GM12878 (cell line): Measurements from ENCODE around the gene LBR. TPM values are rescaled to one million over a fixed set of nuclear protein-coding genes. Genes with fewer than 3 reads are reported as not detected.

ENCODE experiments used
- ATAC-seq: fragments of 200-7000 bp; cut with Tn5 transposase; 3 replicates; pipeline ENCODE4 v1.9.1; 2020; ENCODE audit warnings: mild to moderate bottlenecking, moderate library complexity
- BruUV-seq: library from RNA; stranded (reverse); fragments of 400-500 nt; replicated peaks from 2 replicates; lab custom pipeline; 2021; lab: Mats Ljungman, UMichigan
- CTCF ChIA-PET: fragments of 300-600 bp; sonication (Branson Sonifier 250); formaldehyde crosslinking; extraction: SDS; loops from one replicate; lab custom pipeline; 2021; ENCODE audit warnings: inconsistent platforms; lab: Yijun Ruan, JAX
- POLR2A ChIA-PET: fragments of 350-600 bp; formaldehyde crosslinking; extraction: SDS; loops from one replicate; lab custom pipeline; 2021; ENCODE audit warnings: inconsistent platforms; lab: Charles Lee
- RAD21 ChIA-PET: fragments of 300-600 bp; sonication (Branson Sonifier 250); formaldehyde crosslinking; loops from one replicate; lab custom pipeline; 2023; ENCODE audit warnings: antibody characterized with exemption; ENCODE audit not compliant: unreplicated experiment; lab: Charles Lee
- SMC1A ChIA-PET: fragments of 300-600 bp; sonication (Branson Sonifier 250); formaldehyde crosslinking; loops from one replicate; lab custom pipeline; 2023; ENCODE audit not compliant: unreplicated experiment, uncharacterized antibody; lab: Charles Lee
- DNase-seq: peaks from one replicate; pipeline ENCODE4 v3.0.0-alpha.2; 2011; ENCODE audit warnings: low read depth, low spot score
- FAIRE-seq: peaks from 3 replicates; lab custom pipeline; 2011; peaks lifted over from hg19 to GRCh38; lab: Jason Lieb, UNC
- H2AFZ ChIP-seq: 2 replicates; pipeline ENCODE4 v1.6.0; 2011; ENCODE audit warnings: low read depth, low read length, control low read depth; ENCODE audit not compliant: control insufficient read depth
- H3K27ac ChIP-seq: 2 replicates; pipeline ENCODE4 v1.5.1; 2011; ENCODE audit warnings: control low read depth; ENCODE audit not compliant: control insufficient read depth, insufficient read depth
- H3K27me3 ChIP-seq, 2 experiments: replicated peaks in 1 of 2; 2 replicates each; pipeline versions ENCODE4 v1.6.0 to v1.6.1; 2011; ENCODE audit warnings: low read length in 1 of 2; ENCODE audit not compliant: control insufficient read depth in 2 of 2, insufficient read depth in 2 of 2
- H3K36me3 ChIP-seq, 2 experiments: 2 replicates each; pipeline ENCODE4 v1.5.1; 2011; ENCODE audit warnings: low read length in 1 of 2; ENCODE audit not compliant: control insufficient read depth in 2 of 2, insufficient read depth in 2 of 2
- H3K4me1 ChIP-seq: 2 replicates; pipeline ENCODE4 v1.6.1; 2011; ENCODE audit warnings: mild to moderate bottlenecking, low read length, moderate library complexity, mixed read lengths; ENCODE audit not compliant: control insufficient read depth, insufficient read depth
- H3K4me2 ChIP-seq: 2 replicates; pipeline ENCODE4 v1.6.0; 2011; ENCODE audit warnings: control low read depth; ENCODE audit not compliant: control insufficient read depth, insufficient read depth
- H3K4me3 ChIP-seq: fragments of 200-600 bp; sonication (generic); 2 replicates; pipeline ENCODE4 v1.5.1; 2016
- H3K79me2 ChIP-seq: 2 replicates; pipeline ENCODE4 v1.6.0; 2011; ENCODE audit warnings: low read length; ENCODE audit not compliant: control insufficient read depth, insufficient read depth
- H3K9ac ChIP-seq: 2 replicates; pipeline ENCODE4 v1.8.0; 2011; ENCODE audit warnings: low read length, control low read depth, mixed read lengths; ENCODE audit not compliant: control insufficient read depth, insufficient read depth
- H3K9me3 ChIP-seq: replicated peaks from 3 replicates; pipeline ENCODE4 v1.5.1; 2011; ENCODE audit warnings: mild to moderate bottlenecking, low read length; ENCODE audit not compliant: control insufficient read depth, insufficient read depth
- H4K20me1 ChIP-seq: 2 replicates; pipeline ENCODE4 v1.6.0; 2011; ENCODE audit not compliant: control insufficient read depth, insufficient read depth
- CEBPZ ChIP-seq: fragments of 150-350 bp; IDR thresholded peaks from 2 replicates; pipeline ENCODE4 v1.6.1; 2016; ENCODE audit warnings: low read depth, low read length
- CHD1 ChIP-seq: IDR thresholded peaks from 2 replicates; pipeline ENCODE4 v1.6.1; 2012; ENCODE audit warnings: low read depth, low read length, improper control_type of control experiment
- CREM ChIP-seq: IDR thresholded peaks from 2 replicates; pipeline ENCODE4 v1.6.1; 2014; ENCODE audit warnings: antibody characterized with exemption, low read depth
- E4F1 ChIP-seq: fragments of 450-650 bp; IDR thresholded peaks from 2 replicates; pipeline ENCODE4 v1.6.1; 2018; ENCODE audit warnings: borderline replicate concordance, mild to moderate bottlenecking; ENCODE audit not compliant: partially characterized antibody
- EED ChIP-seq: sonication (generic); IDR thresholded peaks from 2 replicates; pipeline ENCODE4 v1.6.1; 2016; ENCODE audit warnings: antibody characterized with exemption, low read depth
- LARP7 ChIP-seq: fragments of 450-650 bp; IDR thresholded peaks from 2 replicates; pipeline ENCODE4 v1.6.1; 2017; ENCODE audit warnings: mild to moderate bottlenecking
- NFXL1 ChIP-seq: fragments of 450-650 bp; IDR thresholded peaks from 2 replicates; pipeline ENCODE4 v1.6.1; 2017; ENCODE audit warnings: antibody characterized with exemption, mild to moderate bottlenecking, borderline replicate concordance
- PRDM15 ChIP-seq: fragments of 450-650 bp; formaldehyde crosslinking; IDR thresholded peaks from 2 replicates; pipeline ENCODE4 v1.4.0; 2020; ENCODE audit warnings: mild to moderate bottlenecking, moderate library complexity
- SREBF2 ChIP-seq: IDR thresholded peaks from 2 replicates; pipeline ENCODE4 v1.6.1; 2012; ENCODE audit warnings: mild to moderate bottlenecking, low read length
- STAT1 ChIP-seq: fragments of 450-650 bp; conservative IDR thresholded peaks from 2 replicates; pipeline ENCODE4 v1.6.1; 2014; ENCODE audit warnings: antibody characterized with exemption, mild to moderate bottlenecking
- TCF3 ChIP-seq: IDR thresholded peaks from 2 replicates; pipeline ENCODE4 v1.6.1; 2012; ENCODE audit warnings: low read depth, mild to moderate bottlenecking, low read length, borderline replicate concordance; ENCODE audit not compliant: insufficient read depth
- ZNF217 ChIP-seq: fragments of 450-650 bp; IDR thresholded peaks from 2 replicates; pipeline ENCODE4 v1.6.1; 2017; ENCODE audit warnings: antibody characterized with exemption, mild to moderate bottlenecking
- WGBS: methylation state at CpG from one replicate; pipeline ENCODE4 v1.1.6; 2016; ENCODE audit warnings: low lambda C conversion rate; ENCODE audit not compliant: insufficient replicate concordance, insufficient coverage; ENCODE audit errors: missing lambda C conversion rate; 5-methylcytosine and 5-hydroxymethylcytosine counted together
- in situ Hi-C: fragments of 300-500 bp; cut with MboI; formaldehyde crosslinking; loops from 9 replicates; pipeline ENCODE4 v1.14.3; 2018; ENCODE audit warnings: mixed read lengths
- intact Hi-C: fragments of 100-400 bp; cut with micrococcal nuclease; formaldehyde crosslinking; loops from one replicate; pipeline ENCODE4 v1.14.2; 2022; ENCODE audit not compliant: unreplicated experiment
- polyA plus RNA-seq, 11 experiments: library from polyadenylated mRNA; depleted of rRNA in 4 of 11; unstranded in 6 of 11; stranded (reverse) in 5 of 11; fragments of >200 nt; fragmentation: Nextera tagmentation in 4 of 11; fragmentation: Illumina TruSeq in 1 of 11; extraction: Ambion mirVana in 4 of 11; extraction: Trizol in 1 of 11; gene quantifications; 1 replicate in 1 of 11; 2 replicates in 10 of 11; pipeline versions ENCODE4 v1.2.1 to v1.2.3, GENCODE V29; 2011 to 2016; ENCODE audit warnings: inconsistent platforms in 2 of 11, missing spikeins in 2 of 11, low read depth in 1 of 11
- total RNA-seq, 4 experiments: library from RNA; depleted of rRNA in 3 of 4; stranded (reverse); fragments of >200 nt in 3 of 4; fragmentation: Illumina TruSeq in 1 of 4; extraction: Trizol in 1 of 4; gene quantifications; 2 replicates each; pipeline versions ENCODE4 v1.2.1 to v1.2.3, GENCODE V29; 2013 to 2021

LBR gene
- total and polyA plus RNA-seq, 10 of the 15 experiments (the other 5 are each of a cell fraction or from before 2014, with no cell fraction given): 81.8 to 178 (median 114) TPM

GRCh38 chr1:225400968-225401367, 26.9 kb downstream of the LBR start:
- FAIRE-seq (no peak), ATAC-seq (no peak), DNase-seq (no peak)
- Histone ChIP-seq H3K9me3 (no peaks in the 10 kb centered on the region), H3K4me3 (no peak overlapping the region), H3K4me1 (no peaks in the 10 kb centered on the region), H3K27ac (no peak overlapping the region), H3K79me2 (no peaks in the 10 kb centered on the region), H2AFZ (no peak overlapping the region), H4K20me1 (no peaks in the 10 kb centered on the region), H3K27me3 (no peaks in the 10 kb centered on the region), H3K36me3 (peaks cover 8 to 31% of the 10 kb centered on the region in 2 experiments), H3K9ac (no peak overlapping the region), H3K4me2 (no peak overlapping the region)
- CTCF ChIA-PET: no interaction called here
- POLR2A ChIA-PET: interaction anchor here (1.1 kb wide), 1 partner anchor 17 kb away, joined by 3 read pairs; no protein-coding TSS in a partner anchor
- intact Hi-C loops: no loop called here
- 98% methylated on average over 5 of the region's 5 CpGs for WGBS
- in situ Hi-C loops: no loop called here
- SMC1A ChIA-PET: no interaction called here
- RAD21 ChIA-PET: no interaction called here
- BruUV-seq: no TSS peak
- TF ChIP-seq E4F1 (no peak), STAT1 (no peak), LARP7 (no peak), TCF3 (no peak), EED (no peak), PRDM15 (no peak), NFXL1 (no peak), ZNF217 (no peak), CEBPZ (no peak), CREM (no peak), SREBF2 (no peak), CHD1 (no peak)
